Gastroesophageal sphincter (tissue), 4 donors: ENCODE measurements around the gene OR52L1. TPM values are rescaled to one million over a fixed set of nuclear protein-coding genes. Genes with fewer than 3 reads are reported as not detected.

Source experiments
- ATAC-seq: fragments of 150-250 bp; one replicate; pipeline ENCODE4 v1.9.1; 2016; ENCODE audit warnings: mild to moderate bottlenecking, moderate library complexity
- H3K27ac ChIP-seq, 4 donors: fragments of 200-600 bp; sonication (generic) in 3 of 4; 1 replicate in 3 of 4; 2 replicates in 1 of 4; pipeline ENCODE4 v1.5.1; 2016 to 2019
- H3K27me3 ChIP-seq: fragments of 200-600 bp; sonication (generic); one replicate; pipeline ENCODE4 v1.5.1; 2019
- H3K36me3 ChIP-seq, 2 donors: fragments of 200-600 bp; sonication (generic); one replicate each; pipeline ENCODE4 v1.5.1; 2019; ENCODE audit warnings: control low read depth in 1 of 2
- H3K4me1 ChIP-seq, 3 donors: fragments of 200-600 bp; sonication (generic); 1 replicate in 2 of 3; 2 replicates in 1 of 3; pipeline ENCODE4 v1.5.1; 2016 to 2019; ENCODE audit warnings: control low read depth in 2 of 3
- H3K4me3 ChIP-seq, 2 donors: fragments of 200-600 bp; sonication (generic); one replicate each; pipeline ENCODE4 v1.5.1; 2019; ENCODE audit warnings: mild to moderate bottlenecking in 1 of 2, moderate library complexity in 1 of 2
- H3K9me3 ChIP-seq, 3 donors: fragments of 200-600 bp; sonication (generic); one replicate each; pipeline ENCODE4 v1.5.1; 2017 to 2019; ENCODE audit warnings: control low read depth in 2 of 3
- CTCF ChIP-seq, 4 experiments: fragments of 200-600 bp in 2 of 4; fragments of 450-650 bp in 2 of 4; sonication (generic) in 1 of 4; IDR thresholded peaks; one replicate each; pipeline ENCODE4 v1.5.1; 2017 to 2019; ENCODE audit warnings: antibody characterized with exemption in 4 of 4, mild to moderate bottlenecking in 2 of 4, moderate library complexity in 2 of 4
- EP300 ChIP-seq: sonication (generic); formaldehyde crosslinking; IDR thresholded peaks from one replicate; pipeline ENCODE4 v1.6.1; 2017; ENCODE audit warnings: antibody characterized with exemption, mild to moderate bottlenecking
- POLR2A ChIP-seq, 2 donors: fragments of 450-650 bp; IDR thresholded peaks; one replicate each; pipeline ENCODE4 v1.6.1; 2017; ENCODE audit warnings: antibody characterized with exemption in 2 of 2, mild to moderate bottlenecking in 2 of 2, moderate library complexity in 1 of 2
- POLR2AphosphoS5 ChIP-seq: sonication (generic); formaldehyde crosslinking; IDR thresholded peaks from one replicate; pipeline ENCODE4 v1.6.1; 2017; ENCODE audit warnings: antibody characterized with exemption
- WGBS, 2 donors: methylation state at CpG; one replicate each; pipeline ENCODE4 v1.1.5; 2018; ENCODE audit warnings: low coverage in 1 of 2; 5-methylcytosine and 5-hydroxymethylcytosine counted together
- small RNA-seq, 4 donors: library from RNA; depleted of rRNA; stranded (forward); fragments of <200 nt; gene quantifications; one replicate each; pipeline ENCODE3, GENCODE V24; 2016
- total RNA-seq, 4 donors: library from RNA; depleted of rRNA; stranded (reverse); fragments of >200 nt; gene quantifications; one replicate each; pipeline ENCODE4 v1.1.0, GENCODE V29; 2016

Gene OR52L1
- total RNA-seq, 4 donors from 2014 or later: not detected

GRCh38 chr11:5955586-5955985 lies 31.2 kb downstream of the OR52L1 start:
- WGBS, 2 donors: 21 to 64% methylated on average over 1 to 3 of the region's 3 CpGs
- no peaks in the 10 kb centered on the region for H3K4me1 ChIP-seq
- H3K4me3 ChIP-seq: no peak overlapping the region
- no peak for ATAC-seq
- no peaks in the 10 kb centered on the region for H3K36me3 ChIP-seq
- no peak overlapping the region for H3K27ac ChIP-seq
- TF ChIP-seq POLR2A (IDR thresholded peaks at IDR 0.05) (no peak), CTCF (IDR thresholded peaks at IDR 0.05) (no peak), EP300 (no peak), POLR2AphosphoS5 (no peak)
- no peaks in the 10 kb centered on the region for H3K27me3 ChIP-seq
- peaks cover 0 to 10% (median 0%) of the 10 kb centered on the region in 3 donors for H3K9me3 ChIP-seq

- WGBS, 2 donors: 69 to 75% methylated on average over 2 to 3 of the region's 3 CpGs
- TF ChIP-seq POLR2AphosphoS5: no peak
- H3K36me3 ChIP-seq: no peaks in the 10 kb centered on the region
- no peaks in the 10 kb centered on the region for H3K27me3 ChIP-seq
- H3K9me3 ChIP-seq: peaks cover 0 to 4% (median 0%) of the 10 kb centered on the region in 3 donors
- H3K4me3 ChIP-seq: no peak within 1 kb of the TSS
- H3K4me1 ChIP-seq: no peaks in the 10 kb centered on the region
- ATAC-seq: no peak
- no peak within 1 kb of the TSS for H3K27ac ChIP-seq
These were observed 44.8 kb downstream of the OR52L1 start, which contains the start of gene OR56A3 for GRCh38 chr11:5941951-5942350. OR56A3 (plus strand) TSS chr11:5942251; CDS start chr11:5947347, 5,096 bp downstream.

GRCh38 chr11:5940748-5941147 lies 46.0 kb downstream of the OR52L1 start:
- Histone ChIP-seq H3K4me3 (no peak overlapping the region), H3K9me3 (peaks cover 0 to 4% (median 0%) of the 10 kb centered on the region in 3 donors), H3K27me3 (no peaks in the 10 kb centered on the region), H3K36me3 (no peaks in the 10 kb centered on the region), H3K4me1 (no peaks in the 10 kb centered on the region), H3K27ac (no peak overlapping the region)
- WGBS, 2 donors: 47 to 80% methylated on average over 1 to 2 of the region's 2 CpGs
- no peak for TF ChIP-seq POLR2AphosphoS5
- TF ChIP-seq CTCF (IDR thresholded peaks at IDR 0.05): no peak
- no peak for TF ChIP-seq EP300
- TF ChIP-seq POLR2A (IDR thresholded peaks at IDR 0.05): no peak
- no peak for ATAC-seq

- WGBS, 2 donors: 78 to 87% methylated on average over 15 to 19 of the region's 21 CpGs
- Histone ChIP-seq H3K4me3 (no peak overlapping the region), H3K4me1 (no peaks in the 10 kb centered on the region), H3K36me3 (no peaks in the 10 kb centered on the region), H3K27me3 (no peaks in the 10 kb centered on the region), H3K27ac (no peak overlapping the region), H3K9me3 (peaks cover 0 to 4% (median 0%) of the 10 kb centered on the region in 3 donors)
- ATAC-seq: no peak
- no peak for TF ChIP-seq POLR2A (IDR thresholded peaks at IDR 0.05)
- no peak for TF ChIP-seq EP300
- no peak for TF ChIP-seq CTCF (IDR thresholded peaks at IDR 0.05)
- TF ChIP-seq POLR2AphosphoS5: no peak
These were observed 48.2 kb downstream of the OR52L1 start for GRCh38 chr11:5938603-5938965.

GRCh38 chr11:5937868-5938602 lies 48.8 kb downstream of the OR52L1 start:
- no peak for ATAC-seq
- Histone ChIP-seq H3K27ac (no peak overlapping the region), H3K9me3 (peaks cover 0 to 4% (median 0%) of the 10 kb centered on the region in 3 donors), H3K36me3 (no peaks in the 10 kb centered on the region), H3K27me3 (no peaks in the 10 kb centered on the region), H3K4me1 (no peaks in the 10 kb centered on the region), H3K4me3 (no peak overlapping the region)
- TF ChIP-seq EP300 (no peak), POLR2AphosphoS5 (no peak), POLR2A (IDR thresholded peaks at IDR 0.05) (no peak), CTCF (IDR thresholded peaks at IDR 0.05) (no peak)
- 89 to 91% methylated on average over 12 to 16 of the region's 39 CpGs for WGBS, 2 donors

Small RNA genes within 50 kb of the gene (small RNA-seq; reads per million reads assigned to genes)
- gene RNA5SP329: 0 to 0.27 (median 0) reads per million in 4 donors

Other genes with a start within 250 kb of the OR52L1 start
- gene OR52N4, start 232.7 kb downstream of the OR52L1 start, total RNA-seq: under 1 TPM in 1 of 4 donors, not detected in 3; 0.40 TPM
- gene OR52N5, start 203.6 kb downstream of the OR52L1 start, total RNA-seq: under 1 TPM in 1 of 4 donors, not detected in 3; 0.67 TPM
- gene OR52N1, start 195.7 kb downstream of the OR52L1 start, total RNA-seq: under 1 TPM in 1 of 4 donors, not detected in 3; 0.13 TPM
- not detected for gene OR52N2, start 178.1 kb downstream of the OR52L1 start, total RNA-seq
- not detected for gene OR52E6, start 145.1 kb downstream of the OR52L1 start, total RNA-seq
- not detected for gene OR52E8, start 129.3 kb downstream of the OR52L1 start, total RNA-seq
- not detected for gene OR52E4, start 106.4 kb downstream of the OR52L1 start, total RNA-seq
- not detected for gene OR52E5, start 93.8 kb downstream of the OR52L1 start, total RNA-seq
- gene OR56A3, start 44.7 kb downstream of the OR52L1 start, total RNA-seq: not detected
- gene OR56A5, start 18.5 kb downstream of the OR52L1 start, total RNA-seq: not detected
- gene OR56A4, start 20.0 kb upstream of the OR52L1 start, total RNA-seq: not detected
- gene OR56A1, start 43.8 kb upstream of the OR52L1 start, total RNA-seq: under 1 TPM in 1 of 4 donors, not detected in 3; 0.23 TPM
- not detected for gene OR56B4, start 120.7 kb upstream of the OR52L1 start, total RNA-seq
- not detected for gene OR52B2, start 183.3 kb upstream of the OR52L1 start, total RNA-seq
- not detected for gene OR52W1, start 212.2 kb upstream of the OR52L1 start, total RNA-seq
- not detected for gene C11orf42, start 218.6 kb upstream of the OR52L1 start, total RNA-seq
- 10 to 100 TPM; 13.0 to 50.4 (median 20.0) TPM for gene FHIP1B, start 247.7 kb upstream of the OR52L1 start, total RNA-seq